Liver (tissue), 9 donors: ENCODE measurements around the gene TBK1. TPM values are rescaled to one million over a fixed set of nuclear protein-coding genes. Genes with fewer than 3 reads are reported as not detected.

Experiments
- DNase-seq: peaks from one replicate; pipeline ENCODE4 v3.0.0-alpha.2; 2017; ENCODE audit warnings: low spot score
- H3K27ac ChIP-seq, 2 donors: one replicate each; pipeline ENCODE4 v1.7.0; 2013; ENCODE audit warnings: inconsistent platforms in 2 of 2, low read length in 2 of 2, control low read depth in 1 of 2, low read depth in 1 of 2, mild to moderate bottlenecking in 1 of 2
- H3K27me3 ChIP-seq, 4 donors: one replicate each; pipeline versions ENCODE4 v1.6.1 to v1.7.0; 2013; ENCODE audit warnings: low read length in 3 of 4, inconsistent platforms in 1 of 4, mild to moderate bottlenecking in 1 of 4, moderate library complexity in 1 of 4; ENCODE audit not compliant: control insufficient read depth in 4 of 4, insufficient read depth in 4 of 4
- H3K36me3 ChIP-seq, 4 donors: one replicate each; pipeline versions ENCODE4 v1.6.1 to v1.7.0; 2013; ENCODE audit warnings: low read length in 3 of 4, mild to moderate bottlenecking in 3 of 4, low read depth in 1 of 4, moderate library complexity in 1 of 4; ENCODE audit not compliant: control insufficient read depth in 4 of 4, insufficient read depth in 3 of 4
- H3K4me1 ChIP-seq, 4 donors: one replicate each; pipeline versions ENCODE4 v1.6.1 to v1.7.0; 2013; ENCODE audit warnings: low read length in 3 of 4, mild to moderate bottlenecking in 3 of 4, moderate library complexity in 1 of 4; ENCODE audit not compliant: control insufficient read depth in 4 of 4, insufficient read depth in 4 of 4
- H3K4me3 ChIP-seq, 3 donors: one replicate each; pipeline versions ENCODE4 v1.6.1 to v1.7.0; 2013; ENCODE audit warnings: low read length in 3 of 3, control low read depth in 1 of 3, low read depth in 1 of 3, mild to moderate bottlenecking in 1 of 3
- H3K9ac ChIP-seq, 2 donors: one replicate each; pipeline ENCODE4 v1.7.0; 2013; ENCODE audit warnings: low read length in 2 of 2, mild to moderate bottlenecking in 2 of 2, moderate library complexity in 2 of 2, control low read depth in 1 of 2, low read depth in 1 of 2
- H3K9me3 ChIP-seq, 4 donors: one replicate each; pipeline versions ENCODE4 v1.6.1 to v1.7.0; 2013; ENCODE audit warnings: low read length in 3 of 4; ENCODE audit not compliant: control insufficient read depth in 4 of 4
- EGR1 ChIP-seq, 2 donors: IDR thresholded peaks; 2 replicates each; pipeline ENCODE4 v1.6.1; 2016 to 2018; ENCODE audit warnings: antibody characterized with exemption in 2 of 2, low read depth in 2 of 2
- FOXA1 ChIP-seq: IDR thresholded peaks from 2 replicates; pipeline ENCODE4 v1.6.1; 2016; ENCODE audit warnings: antibody characterized with exemption
- GABPA ChIP-seq, 2 donors: IDR thresholded peaks in 1 of 2; conservative IDR thresholded peaks in 1 of 2; 2 replicates each; pipeline ENCODE4 v1.6.1; 2016; ENCODE audit warnings: antibody characterized with exemption in 2 of 2, mild to moderate bottlenecking in 1 of 2, moderate library complexity in 1 of 2
- HNF4A ChIP-seq, 2 donors: conservative IDR thresholded peaks; 2 replicates each; pipeline ENCODE4 v1.6.1; 2016; ENCODE audit warnings: antibody characterized with exemption in 2 of 2, mild to moderate bottlenecking in 2 of 2
- JUND ChIP-seq, 2 donors: IDR thresholded peaks; 2 replicates each; pipeline ENCODE4 v1.6.1; 2016; ENCODE audit warnings: antibody characterized with exemption in 2 of 2
- NR2F2 ChIP-seq: IDR thresholded peaks from 2 replicates; pipeline ENCODE4 v1.6.1; 2016; ENCODE audit warnings: antibody characterized with exemption
- RAD21 ChIP-seq, 2 donors: IDR thresholded peaks; 2 replicates each; pipeline ENCODE4 v1.6.1; 2016; ENCODE audit warnings: antibody characterized with exemption in 2 of 2, mild to moderate bottlenecking in 2 of 2
- RXRA ChIP-seq, 2 donors: IDR thresholded peaks; 2 replicates each; pipeline ENCODE4 v1.6.1; 2017 to 2018; ENCODE audit warnings: antibody characterized with exemption in 2 of 2, mild to moderate bottlenecking in 1 of 2
- SP1 ChIP-seq: IDR thresholded peaks from 2 replicates; pipeline ENCODE4 v1.6.1; 2018; ENCODE audit warnings: antibody characterized with exemption, mild to moderate bottlenecking
- YY1 ChIP-seq: IDR thresholded peaks from 2 replicates; pipeline ENCODE4 v1.6.1; 2016; ENCODE audit warnings: antibody characterized with exemption, mild to moderate bottlenecking
- whole genome bisulfite sequencing: extraction: QIAGEN DNeasy Blood & Tissue Kit; methylation state at CpG from one replicate; pipeline ENCODE4 v1.1.7; 2013; 5-methylcytosine and 5-hydroxymethylcytosine counted together
- polyA plus RNA-seq, 2 donors: library from polyadenylated mRNA; stranded (reverse) in 1 of 2; unstranded in 1 of 2; fragments of 200-250 nt in 1 of 2; fragments of >200 nt in 1 of 2; fragmentation: Nextera tagmentation in 1 of 2; extraction: Ambion mirVana in 1 of 2; gene quantifications; one replicate each; pipeline versions ENCODE4 v1.2.1 to v1.2.3, GENCODE V29; 2013 to 2015
- total RNA-seq, 2 donors: library from RNA; depleted of rRNA; stranded (reverse); fragments of >200 nt; gene quantifications; one replicate each; pipeline ENCODE4 v1.2.3, GENCODE V29; 2014
- TF ChIP-seq, protein P1 (sequence below): IDR thresholded peaks from 2 replicates; pipeline ENCODE4 v1.6.1; 2016; ENCODE audit warnings: antibody characterized with exemption
- TF ChIP-seq, protein P2 (sequence below): IDR thresholded peaks from 2 replicates; pipeline ENCODE4 v1.6.1; 2016; ENCODE audit warnings: antibody characterized with exemption
- TF ChIP-seq, protein P3 (sequence below): fragments of 150-350 bp; IDR thresholded peaks from 2 replicates; pipeline ENCODE4 v1.5.1; 2017; ENCODE audit warnings: improper control_type of control experiment, low read depth, low read length; ENCODE audit not compliant: missing input control
- TF ChIP-seq, protein P4 (sequence below): IDR thresholded peaks from 2 replicates; pipeline ENCODE4 v1.6.1; 2016; ENCODE audit warnings: antibody characterized with exemption
- donor health status: healthy.
- donor health status: healthy.
- donor health status: healthy.
- donor health status: healthy.
- donor health status: healthy.

Gene TBK1
- total and polyA plus RNA-seq, 4 donors, result 7.6 to 20.7 (median 13.9) TPM

DNA sequence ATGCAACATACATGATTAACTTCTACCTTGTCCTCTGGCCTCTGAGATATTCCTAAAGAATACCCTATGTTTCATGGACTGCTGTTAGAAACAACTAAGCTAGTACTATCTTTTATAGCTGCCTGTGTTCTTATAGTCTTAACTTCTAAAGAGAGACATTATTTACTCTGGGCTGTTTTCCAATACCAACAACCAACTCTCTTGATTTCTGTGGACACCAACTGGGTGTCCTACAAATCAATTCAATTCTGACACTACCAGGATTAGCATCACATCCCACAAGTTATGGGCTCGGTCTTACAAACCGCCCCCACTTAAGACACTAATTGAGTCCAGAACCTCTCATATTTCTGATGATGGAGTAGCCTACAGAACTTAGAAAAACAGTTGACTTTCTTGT lies 39.5 kb upstream of the TBK1 start:
- WGBS, result 97% methylated on average over 2 of the region's 2 CpGs
- no peak overlapping the region for H3K4me3 ChIP-seq
- H3K27me3 ChIP-seq, result no peaks in the 10 kb centered on the region
- peaks cover 18 to 56% (median 38%) of the 10 kb centered on the region in 4 donors for H3K36me3 ChIP-seq
- TF ChIP-seq, protein P1, sequence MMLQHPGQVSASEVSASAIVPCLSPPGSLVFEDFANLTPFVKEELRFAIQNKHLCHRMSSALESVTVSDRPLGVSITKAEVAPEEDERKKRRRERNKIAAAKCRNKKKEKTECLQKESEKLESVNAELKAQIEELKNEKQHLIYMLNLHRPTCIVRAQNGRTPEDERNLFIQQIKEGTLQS, result no peak
- TF ChIP-seq, protein P2, sequence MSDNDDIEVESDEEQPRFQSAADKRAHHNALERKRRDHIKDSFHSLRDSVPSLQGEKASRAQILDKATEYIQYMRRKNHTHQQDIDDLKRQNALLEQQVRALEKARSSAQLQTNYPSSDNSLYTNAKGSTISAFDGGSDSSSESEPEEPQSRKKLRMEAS, result no peak
- TF ChIP-seq, protein P3, sequence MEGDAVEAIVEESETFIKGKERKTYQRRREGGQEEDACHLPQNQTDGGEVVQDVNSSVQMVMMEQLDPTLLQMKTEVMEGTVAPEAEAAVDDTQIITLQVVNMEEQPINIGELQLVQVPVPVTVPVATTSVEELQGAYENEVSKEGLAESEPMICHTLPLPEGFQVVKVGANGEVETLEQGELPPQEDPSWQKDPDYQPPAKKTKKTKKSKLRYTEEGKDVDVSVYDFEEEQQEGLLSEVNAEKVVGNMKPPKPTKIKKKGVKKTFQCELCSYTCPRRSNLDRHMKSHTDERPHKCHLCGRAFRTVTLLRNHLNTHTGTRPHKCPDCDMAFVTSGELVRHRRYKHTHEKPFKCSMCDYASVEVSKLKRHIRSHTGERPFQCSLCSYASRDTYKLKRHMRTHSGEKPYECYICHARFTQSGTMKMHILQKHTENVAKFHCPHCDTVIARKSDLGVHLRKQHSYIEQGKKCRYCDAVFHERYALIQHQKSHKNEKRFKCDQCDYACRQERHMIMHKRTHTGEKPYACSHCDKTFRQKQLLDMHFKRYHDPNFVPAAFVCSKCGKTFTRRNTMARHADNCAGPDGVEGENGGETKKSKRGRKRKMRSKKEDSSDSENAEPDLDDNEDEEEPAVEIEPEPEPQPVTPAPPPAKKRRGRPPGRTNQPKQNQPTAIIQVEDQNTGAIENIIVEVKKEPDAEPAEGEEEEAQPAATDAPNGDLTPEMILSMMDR, result no peak
- TF ChIP-seq RXRA (IDR thresholded peaks at IDR 0.05), result no peak
- TF ChIP-seq YY1, result no peak
- TF ChIP-seq NR2F2, result no peak
- no peak for TF ChIP-seq JUND (IDR thresholded peaks at IDR 0.05)
- no peak for TF ChIP-seq RAD21 (IDR thresholded peaks at IDR 0.05)
- TF ChIP-seq GABPA (IDR thresholded peaks at IDR 0.05 in 1 of 2, conservative IDR thresholded peaks at IDR 0.05 in 1 of 2), result no peak
- no peak for TF ChIP-seq FOXA1
- no peak for TF ChIP-seq HNF4A (conservative IDR thresholded peaks at IDR 0.05)
- TF ChIP-seq, protein P4, sequence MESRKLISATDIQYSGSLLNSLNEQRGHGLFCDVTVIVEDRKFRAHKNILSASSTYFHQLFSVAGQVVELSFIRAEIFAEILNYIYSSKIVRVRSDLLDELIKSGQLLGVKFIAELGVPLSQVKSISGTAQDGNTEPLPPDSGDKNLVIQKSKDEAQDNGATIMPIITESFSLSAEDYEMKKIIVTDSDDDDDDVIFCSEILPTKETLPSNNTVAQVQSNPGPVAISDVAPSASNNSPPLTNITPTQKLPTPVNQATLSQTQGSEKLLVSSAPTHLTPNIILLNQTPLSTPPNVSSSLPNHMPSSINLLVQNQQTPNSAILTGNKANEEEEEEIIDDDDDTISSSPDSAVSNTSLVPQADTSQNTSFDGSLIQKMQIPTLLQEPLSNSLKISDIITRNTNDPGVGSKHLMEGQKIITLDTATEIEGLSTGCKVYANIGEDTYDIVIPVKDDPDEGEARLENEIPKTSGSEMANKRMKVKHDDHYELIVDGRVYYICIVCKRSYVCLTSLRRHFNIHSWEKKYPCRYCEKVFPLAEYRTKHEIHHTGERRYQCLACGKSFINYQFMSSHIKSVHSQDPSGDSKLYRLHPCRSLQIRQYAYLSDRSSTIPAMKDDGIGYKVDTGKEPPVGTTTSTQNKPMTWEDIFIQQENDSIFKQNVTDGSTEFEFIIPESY, result no peak
- no peaks in the 10 kb centered on the region for H3K9me3 ChIP-seq
- H3K9ac ChIP-seq, result no peak overlapping the region
- no peak overlapping the region for H3K27ac ChIP-seq
- no peak for DNase-seq
- peaks cover 2 to 8% (median 5%) of the 10 kb centered on the region in 4 donors for H3K4me1 ChIP-seq

DNA sequence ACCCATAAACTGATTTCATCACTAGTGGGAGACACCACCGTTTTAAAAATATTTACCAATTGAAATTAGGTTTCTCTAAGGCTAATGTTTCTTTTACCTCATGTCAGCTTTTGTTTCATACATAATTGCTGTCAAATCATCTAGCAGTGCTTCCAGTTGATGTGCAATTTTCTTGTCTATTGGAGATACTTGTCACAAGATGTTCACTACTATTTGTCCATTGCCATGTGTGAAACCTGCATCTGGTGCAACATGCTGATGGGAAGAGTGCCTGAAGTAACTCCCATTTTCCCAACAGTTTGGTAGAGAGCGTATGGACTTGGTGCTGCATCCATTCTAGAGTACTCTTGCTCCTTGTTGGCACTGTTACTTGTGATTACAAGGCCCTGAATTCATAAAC lies 38.0 kb upstream of the TBK1 start:
- WGBS, result 97% methylated on average over 2 of the region's 2 CpGs
- Histone ChIP-seq H3K4me3 (no peak overlapping the region), H3K27ac (no peak overlapping the region), H3K36me3 (peaks cover 21 to 68% (median 49%) of the 10 kb centered on the region in 4 donors), H3K9me3 (no peaks in the 10 kb centered on the region), H3K4me1 (peaks cover 0 to 1% (median under 1%) of the 10 kb centered on the region in 4 donors), H3K9ac (no peak overlapping the region), H3K27me3 (no peaks in the 10 kb centered on the region)
- no peak for DNase-seq
- TF ChIP-seq, protein P2, result no peak
- TF ChIP-seq SP1, result no peak
- TF ChIP-seq EGR1 (IDR thresholded peaks at IDR 0.05; ENCODE audit: low read depth in 2 of 2), result no peak
- TF ChIP-seq FOXA1, result no peak
- TF ChIP-seq RXRA (IDR thresholded peaks at IDR 0.05), result no peak

DNA sequence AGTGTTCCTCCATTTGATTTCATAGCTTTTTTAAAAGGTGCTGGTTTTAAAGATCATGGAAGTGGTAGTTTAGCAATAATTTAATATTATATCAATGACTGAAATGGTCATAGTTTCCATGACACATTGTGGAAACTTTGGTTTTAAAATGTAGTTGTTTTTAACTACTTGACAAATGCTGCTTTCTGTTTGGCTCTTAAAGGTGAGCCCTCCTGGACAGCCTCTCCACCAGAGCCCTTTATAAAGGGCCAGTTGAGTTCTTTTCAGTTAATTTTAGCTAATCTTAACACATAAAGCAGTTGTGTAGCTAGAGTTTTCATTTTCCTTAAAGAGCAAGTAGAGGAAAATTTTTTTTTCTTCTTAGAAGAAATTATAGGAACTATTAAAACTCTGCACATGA lies 33.7 kb upstream of the TBK1 start:
- DNase-seq, result no peak
- H3K27me3 ChIP-seq, result no peaks in the 10 kb centered on the region

More for the DNA sequence above, 33.7 kb upstream of the TBK1 start:
- TF ChIP-seq RAD21 (IDR thresholded peaks at IDR 0.05) (no peak), FOXA1 (no peak)
- Histone ChIP-seq H3K27ac (no peak overlapping the region), H3K9ac (no peak overlapping the region), H3K9me3 (no peaks in the 10 kb centered on the region), H3K36me3 (peaks cover 24 to 77% (median 59%) of the 10 kb centered on the region in 4 donors), H3K4me3 (no peak overlapping the region), H3K4me1 (no peaks in the 10 kb centered on the region)
